MM.1S (cell line): ENCODE data around the gene PRR15.

Source experiments
- DNase-seq: peaks from one replicate; pipeline ENCODE4 v3.0.0-alpha.2; 2015
- H2AFZ ChIP-seq: fragments of 300-600 bp; sonication (generic); 2 replicates; pipeline ENCODE4 v1.6.0; 2016; ENCODE audit warnings: antibody characterized with exemption, low read length
- H3F3A ChIP-seq: fragments of 300-600 bp; sonication (generic); 2 replicates; pipeline ENCODE4 v1.6.1; 2016; ENCODE audit warnings: mild to moderate bottlenecking, antibody characterized with exemption, low read length, moderate library complexity, mixed read lengths; ENCODE audit not compliant: insufficient read depth
- H3K27ac ChIP-seq: fragments of 300-600 bp; sonication (generic); 2 replicates; pipeline ENCODE4 v1.5.1; 2016; ENCODE audit warnings: mild to moderate bottlenecking, low read length
- H3K27me3 ChIP-seq: fragments of 300-600 bp; sonication (generic); replicated peaks from 2 replicates; pipeline ENCODE4 v1.6.0; 2016; ENCODE audit warnings: low read length; ENCODE audit not compliant: insufficient read depth
- H3K36me3 ChIP-seq: fragments of 300-600 bp; sonication (generic); replicated peaks from 2 replicates; pipeline ENCODE4 v1.6.1; 2016; ENCODE audit warnings: mild to moderate bottlenecking, low read length, mixed read lengths; ENCODE audit not compliant: insufficient read depth
- H3K4me1 ChIP-seq: fragments of 300-600 bp; sonication (generic); 2 replicates; pipeline ENCODE4 v1.6.1; 2016; ENCODE audit warnings: low read length, mixed read lengths
- H3K4me2 ChIP-seq: fragments of 300-600 bp; sonication (generic); 2 replicates; pipeline ENCODE4 v1.6.0; 2016; ENCODE audit warnings: low read depth, low read length
- H3K4me3 ChIP-seq: fragments of 300-600 bp; sonication (generic); 2 replicates; pipeline ENCODE4 v1.5.1; 2016; ENCODE audit warnings: low read length, mixed read lengths
- H3K79me2 ChIP-seq: fragments of 300-600 bp; sonication (generic); 2 replicates; pipeline ENCODE4 v1.6.1; 2016; ENCODE audit warnings: mixed run types, low read length, mixed read lengths
- H3K9ac ChIP-seq: fragments of 300-600 bp; sonication (generic); 2 replicates; pipeline ENCODE4 v1.6.1; 2016; ENCODE audit warnings: low read length, mixed read lengths
- H3K9me2 ChIP-seq: fragments of 300-600 bp; sonication (generic); replicated peaks from 2 replicates; pipeline ENCODE4 v1.6.1; 2016; ENCODE audit warnings: mild to moderate bottlenecking, low read length, mixed read lengths; ENCODE audit not compliant: insufficient read depth
- H3K9me3 ChIP-seq: fragments of 300-600 bp; sonication (generic); replicated peaks from 2 replicates; pipeline ENCODE4 v1.6.1; 2016; ENCODE audit warnings: mild to moderate bottlenecking, low read length, mixed read lengths; ENCODE audit not compliant: insufficient read depth
- H4K20me1 ChIP-seq: fragments of 300-600 bp; sonication (generic); 2 replicates; pipeline ENCODE4 v1.6.1; 2016; ENCODE audit warnings: mild to moderate bottlenecking, low read length, moderate library complexity, mixed read lengths; ENCODE audit not compliant: insufficient read depth
- EZH2 ChIP-seq: fragments of 300-600 bp; sonication (generic); optimal IDR thresholded peaks from 2 replicates; pipeline ENCODE3; 2017; ENCODE audit warnings: low read depth, mild to moderate bottlenecking, antibody characterized with exemption, low read length, mixed read lengths
- EZH2phosphoT487 ChIP-seq: fragments of 300-600 bp; sonication (generic); IDR thresholded peaks from 2 replicates; pipeline ENCODE4 v1.6.1; 2018; ENCODE audit warnings: antibody characterized with exemption, low read length
- TF ChIP-seq, protein P1 (sequence below): fragments of 300-600 bp; sonication (generic); IDR thresholded peaks from 2 replicates; pipeline ENCODE4 v1.5.1; 2016; ENCODE audit warnings: antibody characterized with exemption, low read length, mixed read lengths

Gene PRR15

DNA sequence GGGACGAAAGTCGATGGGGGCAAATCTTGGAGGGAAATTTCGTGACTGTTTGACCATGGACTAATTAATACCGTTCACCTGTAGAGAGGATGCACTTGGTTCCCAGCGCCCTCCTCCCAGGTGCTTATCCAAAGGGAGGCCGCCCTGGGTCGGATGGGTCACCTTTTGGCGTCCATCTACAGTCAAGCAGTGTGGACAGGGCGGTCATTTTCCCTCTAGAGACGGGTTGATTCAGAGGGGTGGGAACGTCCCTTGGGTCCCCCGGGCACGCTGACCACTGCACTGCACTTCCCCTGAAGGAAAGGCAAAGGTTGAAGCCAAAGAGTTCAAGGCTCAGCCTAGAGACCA, 2.0 kb downstream of the PRR15 start:
- Histone ChIP-seq H3K4me2 (no peak overlapping the region), H3K9ac (no peak overlapping the region), H2AFZ (no peak overlapping the region), H3F3A (peaks cover 31% of the 10 kb centered on the region), H3K4me3 (no peak overlapping the region), H4K20me1 (no peaks in the 10 kb centered on the region), H3K9me3 (no peaks in the 10 kb centered on the region), H3K79me2 (peaks cover 13% of the 10 kb centered on the region), H3K27me3 (no peaks in the 10 kb centered on the region), H3K4me1 (peaks cover 18% of the 10 kb centered on the region), H3K36me3 (no peaks in the 10 kb centered on the region), H3K27ac (no peak overlapping the region), H3K9me2 (no peaks in the 10 kb centered on the region)
- DNase-seq = no peak
- TF ChIP-seq, protein P1, sequence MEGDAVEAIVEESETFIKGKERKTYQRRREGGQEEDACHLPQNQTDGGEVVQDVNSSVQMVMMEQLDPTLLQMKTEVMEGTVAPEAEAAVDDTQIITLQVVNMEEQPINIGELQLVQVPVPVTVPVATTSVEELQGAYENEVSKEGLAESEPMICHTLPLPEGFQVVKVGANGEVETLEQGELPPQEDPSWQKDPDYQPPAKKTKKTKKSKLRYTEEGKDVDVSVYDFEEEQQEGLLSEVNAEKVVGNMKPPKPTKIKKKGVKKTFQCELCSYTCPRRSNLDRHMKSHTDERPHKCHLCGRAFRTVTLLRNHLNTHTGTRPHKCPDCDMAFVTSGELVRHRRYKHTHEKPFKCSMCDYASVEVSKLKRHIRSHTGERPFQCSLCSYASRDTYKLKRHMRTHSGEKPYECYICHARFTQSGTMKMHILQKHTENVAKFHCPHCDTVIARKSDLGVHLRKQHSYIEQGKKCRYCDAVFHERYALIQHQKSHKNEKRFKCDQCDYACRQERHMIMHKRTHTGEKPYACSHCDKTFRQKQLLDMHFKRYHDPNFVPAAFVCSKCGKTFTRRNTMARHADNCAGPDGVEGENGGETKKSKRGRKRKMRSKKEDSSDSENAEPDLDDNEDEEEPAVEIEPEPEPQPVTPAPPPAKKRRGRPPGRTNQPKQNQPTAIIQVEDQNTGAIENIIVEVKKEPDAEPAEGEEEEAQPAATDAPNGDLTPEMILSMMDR = no peak
- TF ChIP-seq EZH2 = no peak
- no peak for TF ChIP-seq EZH2phosphoT487

DNA sequence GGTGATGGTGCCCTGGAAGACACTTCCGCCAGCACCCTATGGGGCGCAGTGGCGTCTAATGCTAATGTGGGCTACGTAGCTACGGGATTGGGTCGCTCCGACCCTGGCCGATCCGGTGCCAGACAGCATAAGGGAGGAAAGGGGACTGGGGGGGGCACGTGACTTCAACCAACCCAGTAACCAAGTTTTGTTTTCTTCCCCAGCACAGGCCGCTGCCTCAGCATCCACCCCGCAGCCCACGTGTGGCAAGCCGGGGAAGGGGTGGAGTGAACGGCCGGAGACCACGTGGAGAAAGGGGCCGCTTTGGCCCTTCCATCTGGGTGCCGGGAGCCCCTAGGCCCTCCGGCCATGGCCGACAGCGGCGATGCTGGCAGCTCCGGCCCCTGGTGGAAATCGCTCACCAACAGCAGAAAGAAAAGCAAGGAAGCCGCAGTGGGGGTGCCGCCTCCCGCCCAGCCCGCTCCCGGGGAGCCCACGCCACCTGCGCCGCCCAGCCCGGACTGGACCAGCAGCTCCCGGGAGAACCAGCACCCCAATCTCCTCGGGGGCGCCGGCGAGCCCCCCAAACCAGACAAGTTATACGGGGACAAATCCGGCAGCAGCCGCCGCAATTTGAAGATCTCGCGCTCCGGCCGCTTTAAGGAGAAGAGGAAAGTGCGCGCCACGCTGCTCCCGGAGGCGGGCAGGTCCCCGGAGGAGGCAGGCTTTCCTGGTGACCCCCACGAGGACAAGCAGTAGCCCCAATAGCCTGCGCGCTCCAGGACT, 2.5 kb downstream of the PRR15 start:
- no peak overlapping the region for H3K4me3 ChIP-seq
- no peaks in the 10 kb centered on the region for H3K9me3 ChIP-seq
- H2AFZ ChIP-seq = no peak overlapping the region
- peaks cover 31% of the 10 kb centered on the region for H3F3A ChIP-seq
- H3K27ac ChIP-seq = no peak overlapping the region
- H3K36me3 ChIP-seq = no peaks in the 10 kb centered on the region
- no peaks in the 10 kb centered on the region for H4K20me1 ChIP-seq
- no peak overlapping the region for H3K9ac ChIP-seq
- no peaks in the 10 kb centered on the region for H3K9me2 ChIP-seq
- H3K4me1 ChIP-seq = peaks cover 18% of the 10 kb centered on the region
- no peaks in the 10 kb centered on the region for H3K27me3 ChIP-seq
- no peak for DNase-seq
- peaks cover 13% of the 10 kb centered on the region for H3K79me2 ChIP-seq
- H3K4me2 ChIP-seq = no peak overlapping the region
- TF ChIP-seq EZH2phosphoT487 (no peak), EZH2 (no peak)
- TF ChIP-seq, protein P1 = no peak

DNA sequence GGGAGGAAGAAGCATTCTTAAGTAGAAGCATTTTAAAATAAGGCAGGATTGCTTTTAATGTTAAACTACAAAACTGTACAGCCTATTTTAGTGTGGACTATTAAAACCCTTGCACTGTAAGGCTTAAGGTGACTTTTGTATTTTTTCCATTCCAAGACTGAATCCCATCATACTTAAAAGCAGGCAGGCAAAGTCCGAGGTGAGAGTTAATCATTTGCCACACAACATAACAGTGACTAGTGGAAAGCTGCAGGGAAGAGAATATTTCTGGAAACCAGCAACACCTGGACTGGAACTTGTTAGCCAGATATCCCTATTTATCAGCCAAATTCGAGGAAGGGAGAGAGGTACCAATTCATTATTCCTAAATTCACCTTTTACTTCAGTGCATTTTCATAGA, 3.5 kb downstream of the PRR15 start:
- H3K36me3 ChIP-seq = no peaks in the 10 kb centered on the region
- H3K4me2 ChIP-seq = no peak overlapping the region
- H3K27me3 ChIP-seq = no peaks in the 10 kb centered on the region
- H3K4me1 ChIP-seq = peaks cover 18% of the 10 kb centered on the region
- no peaks in the 10 kb centered on the region for H3K9me3 ChIP-seq
- no peak overlapping the region for H3K4me3 ChIP-seq
- TF ChIP-seq EZH2phosphoT487 = no peak
- TF ChIP-seq EZH2 = no peak
- TF ChIP-seq, protein P1 = no peak
- DNase-seq = no peak
- H2AFZ ChIP-seq = no peak overlapping the region
- H4K20me1 ChIP-seq = no peaks in the 10 kb centered on the region
- H3F3A ChIP-seq = peaks cover 31% of the 10 kb centered on the region
- H3K9me2 ChIP-seq = no peaks in the 10 kb centered on the region
- H3K9ac ChIP-seq = no peak overlapping the region
- H3K27ac ChIP-seq = no peak overlapping the region
- peaks cover 13% of the 10 kb centered on the region for H3K79me2 ChIP-seq
